Stomach (tissue), 9 donors: ENCODE measurements around the gene BPIFB3. TPM values are rescaled to one million over a fixed set of nuclear protein-coding genes. Genes with fewer than 3 reads are reported as not detected.

Experiments used
- DNase-seq, 2 donors: peaks; one replicate each; pipeline versions ENCODE4 v3.0.0 to v3.0.0-alpha.2; 2013 to 2019
- H3K27ac ChIP-seq, 5 donors: fragments of 200-600 bp in 4 of 5; sonication (generic) in 4 of 5; one replicate each; pipeline ENCODE4 v1.5.1; 2013 to 2019; ENCODE audit warnings: mild to moderate bottlenecking in 1 of 5, moderate library complexity in 1 of 5
- H3K27me3 ChIP-seq, 3 donors: fragments of 200-600 bp; sonication (generic); one replicate each; pipeline ENCODE4 v1.5.1; 2017 to 2019; ENCODE audit warnings: mixed run types in 1 of 3
- H3K36me3 ChIP-seq, 4 donors: fragments of 200-600 bp; sonication (generic); 1 replicate in 3 of 4; 2 replicates in 1 of 4; pipeline ENCODE4 v1.5.1; 2016 to 2019
- H3K4me1 ChIP-seq, 4 donors: fragments of 200-600 bp; sonication (generic); one replicate each; pipeline ENCODE4 v1.5.1; 2016 to 2019
- H3K4me3 ChIP-seq, 4 donors: fragments of 200-600 bp; sonication (generic) in 3 of 4; one replicate each; pipeline ENCODE4 v1.5.1; 2016 to 2019; ENCODE audit warnings: mild to moderate bottlenecking in 1 of 4
- H3K9me3 ChIP-seq, 4 donors: fragments of 200-600 bp; sonication (generic); one replicate each; pipeline ENCODE4 v1.5.1; 2016 to 2019
- EP300 ChIP-seq: sonication (generic); formaldehyde crosslinking; IDR thresholded peaks from one replicate; pipeline ENCODE4 v1.6.1; 2017; ENCODE audit warnings: antibody characterized with exemption
- POLR2A ChIP-seq, 4 donors: fragments of 450-650 bp; IDR thresholded peaks; one replicate each; pipeline ENCODE4 v1.6.1; 2016; ENCODE audit warnings: antibody characterized with exemption in 4 of 4, control low read depth in 2 of 4, mild to moderate bottlenecking in 1 of 4, moderate library complexity in 1 of 4
- POLR2AphosphoS5 ChIP-seq, 3 donors: sonication (generic); formaldehyde crosslinking; IDR thresholded peaks; one replicate each; pipeline ENCODE4 v1.6.1; 2016; ENCODE audit warnings: antibody characterized with exemption in 3 of 3
- WGBS, 5 donors: extraction: QIAGEN DNeasy Blood & Tissue Kit in 3 of 5; methylation state at CpG; one replicate each; pipeline versions ENCODE4 v1.1.5 to v1.1.7; 2013 to 2018; 5-methylcytosine and 5-hydroxymethylcytosine counted together
- intact Hi-C: fragments of 100-400 bp; cut with DNase I; formaldehyde crosslinking; loops from one replicate; pipeline ENCODE4 v1.15.1; 2023; ENCODE audit warnings: low total_unique reads
- polyA plus RNA-seq, 3 donors: library from polyadenylated mRNA; stranded (reverse); fragments of 200-250 nt; gene quantifications; one replicate each; pipeline ENCODE4 v1.2.3, GENCODE V29; 2013
- total RNA-seq, 5 donors: library from RNA; depleted of rRNA; stranded (reverse); fragments of >200 nt; gene quantifications; one replicate each; pipeline versions ENCODE4 v1.1.0 to v1.2.3, GENCODE V29; 2014 to 2016
- TF ChIP-seq, protein P1 (sequence below), 7 experiments: fragments of 450-650 bp in 4 of 7; fragments of 200-600 bp in 3 of 7; sonication (generic) in 3 of 7; IDR thresholded peaks; one replicate each; pipeline ENCODE4 v1.5.1; 2016 to 2019; ENCODE audit warnings: antibody characterized with exemption in 7 of 7, control low read depth in 2 of 7, mild to moderate bottlenecking in 1 of 7
- donor health status: healthy with polysubstance abuse.
- donor health status: Bipolar disorder and iron deficiency.
- donor health status: healthy.

Gene BPIFB3
- total and polyA plus RNA-seq, 8 donors, result not detected

DNA sequence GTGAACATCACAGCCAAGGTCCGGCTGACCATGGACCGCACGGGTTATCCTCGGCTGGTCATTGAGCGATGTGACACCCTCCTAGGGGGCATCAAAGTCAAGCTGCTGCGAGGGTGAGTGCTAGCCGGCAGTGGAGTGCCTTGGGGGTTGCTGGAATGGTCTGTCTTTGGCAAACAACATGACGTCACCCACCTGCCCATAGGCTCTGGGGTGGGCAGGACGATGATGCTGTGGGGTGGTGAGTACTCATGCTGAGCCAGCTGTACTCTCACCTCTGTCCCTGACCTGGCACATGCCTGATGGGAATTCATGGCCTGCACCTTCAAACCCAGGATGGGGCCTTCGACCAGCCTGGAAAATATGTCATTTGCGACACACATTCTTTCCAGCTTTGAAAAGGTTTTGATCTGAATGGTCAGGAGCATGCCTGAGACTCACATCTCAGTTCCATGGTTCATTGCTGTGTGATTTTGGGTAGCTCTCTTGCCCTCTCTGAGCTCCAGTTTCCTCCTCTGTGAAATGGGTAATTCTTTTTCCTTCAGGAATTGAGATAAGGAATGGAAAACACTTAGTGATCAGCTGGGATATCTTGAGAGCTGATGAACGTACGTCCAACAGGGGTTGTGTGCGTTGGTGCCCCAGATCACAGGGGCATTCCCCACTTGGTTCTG is 32.5 kb downstream of the BPIFB3 start:
- Histone ChIP-seq H3K27me3 (peaks cover 0 to 22% (median 0%) of the 10 kb centered on the region in 3 donors), H3K27ac (no peak overlapping the region), H3K4me1 (no peaks in the 10 kb centered on the region), H3K4me3 (no peak overlapping the region), H3K36me3 (no peaks in the 10 kb centered on the region), H3K9me3 (no peaks in the 10 kb centered on the region)
- 73 to 91% (median 76%) methylated on average over 9 to 14 of the region's 14 CpGs for WGBS, 5 donors
- intact Hi-C loops, result no loop called here
- TF ChIP-seq EP300, result no peak
- no peak for TF ChIP-seq POLR2AphosphoS5 (IDR thresholded peaks at IDR 0.05)
- TF ChIP-seq POLR2A (IDR thresholded peaks at IDR 0.05), result no peak
- TF ChIP-seq, protein P1, sequence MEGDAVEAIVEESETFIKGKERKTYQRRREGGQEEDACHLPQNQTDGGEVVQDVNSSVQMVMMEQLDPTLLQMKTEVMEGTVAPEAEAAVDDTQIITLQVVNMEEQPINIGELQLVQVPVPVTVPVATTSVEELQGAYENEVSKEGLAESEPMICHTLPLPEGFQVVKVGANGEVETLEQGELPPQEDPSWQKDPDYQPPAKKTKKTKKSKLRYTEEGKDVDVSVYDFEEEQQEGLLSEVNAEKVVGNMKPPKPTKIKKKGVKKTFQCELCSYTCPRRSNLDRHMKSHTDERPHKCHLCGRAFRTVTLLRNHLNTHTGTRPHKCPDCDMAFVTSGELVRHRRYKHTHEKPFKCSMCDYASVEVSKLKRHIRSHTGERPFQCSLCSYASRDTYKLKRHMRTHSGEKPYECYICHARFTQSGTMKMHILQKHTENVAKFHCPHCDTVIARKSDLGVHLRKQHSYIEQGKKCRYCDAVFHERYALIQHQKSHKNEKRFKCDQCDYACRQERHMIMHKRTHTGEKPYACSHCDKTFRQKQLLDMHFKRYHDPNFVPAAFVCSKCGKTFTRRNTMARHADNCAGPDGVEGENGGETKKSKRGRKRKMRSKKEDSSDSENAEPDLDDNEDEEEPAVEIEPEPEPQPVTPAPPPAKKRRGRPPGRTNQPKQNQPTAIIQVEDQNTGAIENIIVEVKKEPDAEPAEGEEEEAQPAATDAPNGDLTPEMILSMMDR (IDR thresholded peaks at IDR 0.05), result no peak
- no peak for DNase-seq

DNA sequence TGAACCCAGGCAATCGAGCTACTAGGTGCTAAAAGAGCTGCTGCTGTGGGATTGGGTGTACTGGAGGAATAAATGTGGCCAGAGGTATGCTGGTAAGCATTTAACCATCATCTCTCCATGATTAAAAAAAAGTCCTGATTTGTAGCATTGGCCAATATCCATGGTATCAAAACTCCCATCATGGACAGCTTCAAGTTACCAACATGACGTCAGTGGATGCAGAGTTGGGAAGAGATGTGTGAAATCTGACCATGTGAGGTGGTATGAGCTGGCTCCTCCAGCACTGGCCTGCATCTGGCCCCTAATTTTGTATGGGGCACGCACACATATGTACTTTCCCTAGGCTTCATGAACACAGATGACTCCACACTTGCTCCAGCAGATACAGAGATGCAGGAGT is 37.4 kb downstream of the BPIFB3 start:
- Histone ChIP-seq H3K27me3 (peaks cover 0 to 8% (median 0%) of the 10 kb centered on the region in 3 donors), H3K27ac (no peak overlapping the region), H3K9me3 (no peaks in the 10 kb centered on the region), H3K4me1 (no peaks in the 10 kb centered on the region), H3K36me3 (no peaks in the 10 kb centered on the region), H3K4me3 (no peak overlapping the region)
- TF ChIP-seq POLR2A (IDR thresholded peaks at IDR 0.05) (no peak), POLR2AphosphoS5 (IDR thresholded peaks at IDR 0.05) (no peak), EP300 (no peak)
- TF ChIP-seq, protein P1 (IDR thresholded peaks at IDR 0.05), result no peak
- no peak for DNase-seq
- intact Hi-C loops, result loop anchor here (10.0 kb wide), 1 partner anchor 124 kb away; the partner anchor contains the start of gene BPIFA3
- 56 to 76% (median 70%) methylated on average over 3 of the region's 3 CpGs for WGBS, 5 donors

DNA sequence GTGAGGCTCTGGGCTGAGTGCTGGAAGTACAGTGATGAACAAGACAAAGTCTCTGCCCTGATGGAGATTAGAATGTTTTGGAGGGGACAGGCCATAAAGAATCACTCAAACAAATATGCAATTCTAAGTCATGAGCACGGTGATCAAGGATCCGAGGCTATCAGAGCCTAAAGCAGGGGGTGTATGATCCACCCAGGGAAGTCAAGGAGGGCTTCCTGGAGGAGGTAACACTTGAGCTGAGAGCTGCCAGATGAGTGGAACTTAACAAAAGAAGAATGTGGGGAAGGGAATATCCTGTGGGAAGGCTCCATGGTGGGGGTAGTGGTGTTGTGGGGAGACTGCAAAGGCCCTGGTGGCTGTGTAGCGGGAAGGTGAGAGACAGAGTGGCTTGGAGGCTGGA is 38.0 kb downstream of the BPIFB3 start:
- no peak overlapping the region for H3K27ac ChIP-seq
- DNase-seq, result no peak
- no peak for TF ChIP-seq POLR2A (IDR thresholded peaks at IDR 0.05)
- peaks cover 0 to 3% (median 0%) of the 10 kb centered on the region in 4 donors for H3K4me1 ChIP-seq
- intact Hi-C loops, result loop anchor here (10.0 kb wide), 1 partner anchor 123 kb away; the partner anchor contains the start of gene BPIFA3
- WGBS, 5 donors, result 87 to 90% (median 90%) methylated on average over 3 of the region's 3 CpGs
- H3K9me3 ChIP-seq, result no peaks in the 10 kb centered on the region
- no peaks in the 10 kb centered on the region for H3K36me3 ChIP-seq
- H3K27me3 ChIP-seq, result peaks cover 0 to 8% (median 0%) of the 10 kb centered on the region in 3 donors
- H3K4me3 ChIP-seq, result no peak overlapping the region

DNA sequence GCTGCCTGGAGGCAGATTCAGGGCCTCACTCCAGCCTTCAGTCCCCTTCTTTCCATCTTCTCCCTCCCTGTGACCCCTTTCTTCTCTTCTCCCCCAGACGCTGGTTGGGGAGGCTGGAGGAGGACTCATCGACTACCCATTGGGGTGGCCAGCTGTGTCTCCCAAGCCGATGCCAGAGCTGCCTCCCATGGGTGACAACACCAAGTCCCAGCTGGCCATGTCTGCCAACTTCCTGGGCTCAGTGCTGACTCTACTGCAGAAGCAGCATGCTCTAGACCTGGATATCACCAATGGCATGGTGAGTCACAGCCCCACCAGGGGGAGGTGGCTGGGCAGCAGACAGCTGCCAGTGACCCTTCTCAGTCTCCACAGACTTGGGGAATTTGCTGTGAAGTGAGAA is 38.7 kb downstream of the BPIFB3 start:
- Histone ChIP-seq H3K4me1 (peaks cover 0 to 10% (median 0%) of the 10 kb centered on the region in 4 donors), H3K27me3 (peaks cover 0 to 8% (median 0%) of the 10 kb centered on the region in 3 donors), H3K36me3 (no peaks in the 10 kb centered on the region), H3K4me3 (no peak overlapping the region), H3K9me3 (no peaks in the 10 kb centered on the region), H3K27ac (no peak overlapping the region)
- TF ChIP-seq, protein P1 (IDR thresholded peaks at IDR 0.05), result no peak
- TF ChIP-seq POLR2A (IDR thresholded peaks at IDR 0.05) (no peak), EP300 (no peak), POLR2AphosphoS5 (IDR thresholded peaks at IDR 0.05) (no peak)
- no peak for DNase-seq
- intact Hi-C loops, result loop anchor here (10.0 kb wide), 1 partner anchor 122 kb away; the partner anchor contains the start of gene BPIFA3
- WGBS, 5 donors, result 87 to 94% (median 92%) methylated on average over 3 of the region's 3 CpGs

DNA sequence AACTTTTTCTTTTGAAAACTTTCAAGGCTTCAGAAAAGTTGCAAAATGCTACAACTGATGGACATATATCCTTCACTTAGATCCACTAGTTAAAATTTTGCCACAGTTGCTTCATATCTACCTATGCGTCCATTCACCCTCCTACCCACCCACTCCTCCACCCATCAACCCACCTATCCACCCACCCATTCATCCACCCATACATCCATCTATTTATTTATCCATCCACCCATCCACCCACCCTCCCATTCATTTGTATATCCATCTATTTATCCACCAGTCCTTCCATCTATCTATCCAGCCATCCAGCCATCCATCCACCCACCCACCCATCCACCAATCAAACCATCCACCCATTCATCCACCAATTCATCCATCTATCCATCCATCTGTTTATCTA is 39.4 kb downstream of the BPIFB3 start:
- no peak overlapping the region for H3K4me3 ChIP-seq
- no peak overlapping the region for H3K27ac ChIP-seq
- no peak for TF ChIP-seq POLR2AphosphoS5 (IDR thresholded peaks at IDR 0.05)
- TF ChIP-seq, protein P1 (IDR thresholded peaks at IDR 0.05), result no peak
- TF ChIP-seq EP300, result no peak
- no peak for TF ChIP-seq POLR2A (IDR thresholded peaks at IDR 0.05)
- H3K9me3 ChIP-seq, result no peaks in the 10 kb centered on the region
- peaks cover 0 to 10% (median 0%) of the 10 kb centered on the region in 4 donors for H3K4me1 ChIP-seq
- whole genome bisulfite sequencing, 5 donors, result 82 to 87% (median 85%) methylated on average over 1 of the region's 1 CpG
- no peaks in the 10 kb centered on the region for H3K36me3 ChIP-seq
- peaks cover 0 to 8% (median 0%) of the 10 kb centered on the region in 3 donors for H3K27me3 ChIP-seq
- intact Hi-C loops, result loop anchor here (10.0 kb wide), 1 partner anchor 122 kb away; the partner anchor contains the start of gene BPIFA3
- DNase-seq, result no peak
